ENCODE measurements around the gene MYO5B. TPM values are rescaled to one million over a fixed set of nuclear protein-coding genes. Genes with fewer than 3 reads are reported as not detected.

Gene MYO5B
- total and polyA plus RNA-seq, 9 of the 15 experiments (the other 6 are each of a cell fraction or from before 2014, with no cell fraction given) = 0.07 to 0.42 (median 0.28) TPM

DNA sequence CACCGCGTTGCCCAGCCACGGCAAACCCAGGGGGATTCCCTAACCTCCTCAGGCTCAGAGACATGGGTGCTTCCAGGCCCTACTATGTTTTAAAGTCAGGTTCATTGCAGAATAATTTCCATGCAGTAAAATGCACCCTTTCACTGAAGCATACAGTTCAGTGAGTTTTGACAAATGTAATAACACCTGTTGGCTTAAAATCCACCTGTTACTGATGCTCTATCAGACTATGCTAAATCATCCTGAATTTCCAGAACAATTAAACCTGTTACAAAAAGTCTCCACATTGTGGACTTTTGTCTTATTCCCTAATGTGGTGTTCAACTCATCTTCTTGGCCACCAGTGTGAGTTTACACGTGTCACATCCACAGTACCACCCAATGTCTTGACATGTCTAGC, 234.6 kb downstream of the MYO5B start (continued):
- TF ChIP-seq RHOXF2B (CRISPR knock-in tag; conservative IDR thresholded peaks at IDR 0.05) = no peak
- no peak for TF ChIP-seq ARHGAP35 (IDR thresholded peaks at IDR 0.05; ENCODE audit: partially characterized antibody)
- TF ChIP-seq SMAD2 (IDR thresholded peaks at IDR 0.05; ENCODE audit: low read depth, low read length) = no peak
- no peak for TF ChIP-seq ZNF586 (CRISPR knock-in tag; conservative IDR thresholded peaks at IDR 0.05)
- TF ChIP-seq ZNF668 (CRISPR knock-in tag; IDR thresholded peaks at IDR 0.05) = no peak
- TF ChIP-seq MEIS2 (IDR thresholded peaks at IDR 0.05; ENCODE audit: partially characterized antibody) = no peak
- no peak for TF ChIP-seq EHMT2 (IDR thresholded peaks at IDR 0.05)
- TF ChIP-seq STAT5A (IDR thresholded peaks at IDR 0.05; ENCODE audit: borderline replicate concordance, low read length) = no peak
- TF ChIP-seq NR3C1 (CRISPR knock-in tag; IDR thresholded peaks at IDR 0.05) = no peak

DNA sequence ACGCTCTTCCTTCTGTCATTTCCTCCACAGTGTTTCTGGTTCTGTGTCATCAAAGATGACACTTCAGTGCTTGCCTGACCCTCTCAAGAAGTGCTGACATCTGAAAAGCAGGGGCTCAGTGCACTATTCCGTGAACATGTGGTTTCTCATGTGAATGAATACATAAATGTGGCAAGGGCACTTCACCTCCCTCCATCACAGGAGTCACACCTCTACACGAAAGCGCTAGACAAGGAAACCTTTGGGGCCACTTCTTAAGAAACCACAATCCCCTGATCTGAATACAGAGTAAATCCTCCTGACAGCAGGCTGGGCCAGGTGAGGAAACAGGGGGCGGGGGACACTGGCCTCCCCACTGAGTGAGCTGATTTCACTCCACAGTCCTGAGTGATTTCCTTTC, 235.8 kb downstream of the MYO5B start:
- DNase-seq (ENCODE audit: extremely low read depth in 1 of 4, low spot score in 3 of 4) = no peak
- ChIA-PET CTCF (ENCODE audit: low intra/inter-chr PET ratio) (no interaction called here), POLR2A (no interaction called here)
- Histone ChIP-seq H3K9ac (ENCODE audit: insufficient read depth in 1 of 2, low read depth in 2 of 2, low read length in 2 of 2) (no peak overlapping the region), H3K9me3 (replicated peaks; ENCODE audit: control insufficient read depth, insufficient read depth, low read depth, low read length) (no peaks in the 10 kb centered on the region), H3K79me2 (ENCODE audit: control insufficient read depth, insufficient read depth, low read length) (no peaks in the 10 kb centered on the region), H3K4me3 (no peak overlapping the region), H3K4me2 (ENCODE audit: insufficient read depth, low read length) (no peak overlapping the region), H2AFZ (ENCODE audit: low read depth, low read length) (no peak overlapping the region), H3K36me3 (ENCODE audit: control insufficient read depth, insufficient read depth, low read length) (no peaks in the 10 kb centered on the region), H3K9me1 (ENCODE audit: control insufficient read depth, insufficient read depth, low read length) (no peaks in the 10 kb centered on the region), H3K27me3 (ENCODE audit: control insufficient read depth in 2 of 2, insufficient read depth in 2 of 2, low read length in 2 of 2) (peaks cover 0 to 9% of the 10 kb centered on the region in 2 experiments; a peak in 1 of 5 replicates), H3K4me1 (replicated peaks in 1 of 2; ENCODE audit: control insufficient read depth in 2 of 2, insufficient read depth in 2 of 2, low read length in 2 of 2) (no peaks in the 10 kb centered on the region), H4K20me1 (replicated peaks; ENCODE audit: control insufficient read depth, insufficient read depth, low read length) (no peaks in the 10 kb centered on the region), H3K27ac (ENCODE audit: extremely low read depth, low read depth, low read length) (no peak overlapping the region)
- intact Hi-C loops (cut with micrococcal nuclease) = no loop called here
- no TSS peak for BruUV-seq (replicated peaks)
- 0% methylated on average over 3 of the region's 5 CpGs for WGBS (ENCODE audit: insufficient coverage, low coverage, missing lambda C conversion rate)
- in situ Hi-C loops (cut with MboI) = no loop called here
- TF ChIP-seq DDX20 (tag; IDR thresholded peaks at IDR 0.05; ENCODE audit: low read depth) = no peak
- ATAC-seq = no peak
- no peak for FAIRE-seq
